ENCODE measurements around the gene SLC17A6. TPM values are rescaled to one million over a fixed set of nuclear protein-coding genes. Genes with fewer than 3 reads are reported as not detected.

SLC17A6 gene
- polyA plus RNA-seq, 10 donors, result not detected

- no peak for DNase-seq
Measured at GRCh38 chr11:22389526-22390282, 51.5 kb downstream of the SLC17A6 start.

GRCh38 chr11:22390283-22390655, 52.1 kb downstream of the SLC17A6 start:
- no peak for DNase-seq

GRCh38 chr11:22392561-22392960, 54.4 kb downstream of the SLC17A6 start:
- DNase-seq, result no peak

- no peak for DNase-seq
Measured at GRCh38 chr11:22405377-22405776, 67.2 kb downstream of the SLC17A6 start.

GRCh38 chr11:22407267-22407666, 69.1 kb downstream of the SLC17A6 start:
- DNase-seq, result no peak

- no peak for DNase-seq
Measured at GRCh38 chr11:22407921-22408320, 69.7 kb downstream of the SLC17A6 start.

- peak; percentile 38 to 73 (median 63) for DNase-seq
Measured at GRCh38 chr11:22415476-22415875, 77.3 kb downstream of the SLC17A6 start.

- DNase-seq, result peak in 1 of 3 donors; percentile 30
Measured at GRCh38 chr11:22416462-22416861, 78.3 kb downstream of the SLC17A6 start.

- no peak for DNase-seq
Measured at GRCh38 chr11:22426915-22427314, 88.7 kb downstream of the SLC17A6 start.

Other genes with a start within 250 kb of the SLC17A6 start
- gene ANO5, start 145.3 kb upstream of the SLC17A6 start, polyA plus RNA-seq (ENCODE audit: insufficient read length in 10 of 10), result 10 to 100 TPM in 5 of 10 donors, 1 to 10 TPM in 5; 6.4 to 19.7 (median 9.8) TPM

Measured in muscle of back (tissue), 11 donors.